Stimulated activated CD4-positive, alpha-beta T cell treated with anti-CD3 and anti-CD28 coated beads, Interleukin-4, amount 100 ng/mL, for 1 hour (primary cell): ENCODE measurements around the gene SSUH2.
A peak's percentile ranks its signal among the peaks of the same experiment; 100 is the strongest.

Experiments
- DNase-seq: peaks from one replicate; pipeline ENCODE4 v3.0.0-alpha.2; 2020

Gene SSUH2

GRCh38 chr3:8639659-8640000, 5.0 kb downstream of the SSUH2 start:
- DNase-seq = no peak

GRCh38 chr3:8638994-8639658, 5.5 kb downstream of the SSUH2 start:
- DNase-seq = no peak

- no peak for DNase-seq
Observed at GRCh38 chr3:8637348-8637747, 7.2 kb downstream of the SSUH2 start.

- no peak for DNase-seq
Observed at GRCh38 chr3:8635631-8636030, 9.0 kb downstream of the SSUH2 start.

GRCh38 chr3:8635125-8635524, 9.5 kb downstream of the SSUH2 start:
- no peak for DNase-seq

GRCh38 chr3:8632402-8633237, 12.0 kb downstream of the SSUH2 start:
- DNase-seq = no peak

GRCh38 chr3:8631661-8632060, 12.9 kb downstream of the SSUH2 start:
- no peak for DNase-seq

- peak; percentile 58 for DNase-seq
Observed at GRCh38 chr3:8629151-8630021, 15.2 kb downstream of the SSUH2 start.

- DNase-seq = no peak
Observed at GRCh38 chr3:8627949-8628348, 16.6 kb downstream of the SSUH2 start.

- no peak for DNase-seq
Observed at GRCh38 chr3:8627201-8627940, 17.2 kb downstream of the SSUH2 start.

GRCh38 chr3:8625991-8626390, 18.6 kb downstream of the SSUH2 start:
- DNase-seq = no peak

GRCh38 chr3:8624612-8625011, 20.0 kb downstream of the SSUH2 start:
- no peak for DNase-seq

GRCh38 chr3:8623741-8624140, 20.9 kb downstream of the SSUH2 start:
- no peak for DNase-seq

GRCh38 chr3:8622873-8623691, 21.5 kb downstream of the SSUH2 start:
- peak; percentile 36 for DNase-seq

GRCh38 chr3:8621872-8622271, 22.7 kb downstream of the SSUH2 start:
- no peak for DNase-seq

GRCh38 chr3:8621141-8621540, 23.5 kb downstream of the SSUH2 start:
- DNase-seq = no peak

GRCh38 chr3:8619548-8619947, 25.1 kb downstream of the SSUH2 start:
- no peak for DNase-seq

GRCh38 chr3:8618950-8619349, 25.6 kb downstream of the SSUH2 start:
- DNase-seq = no peak

- no peak for DNase-seq
Observed at GRCh38 chr3:8617921-8618320, 26.7 kb downstream of the SSUH2 start.

GRCh38 chr3:8610951-8611350, 33.6 kb downstream of the SSUH2 start:
- no peak for DNase-seq

- DNase-seq = no peak
Observed at GRCh38 chr3:8608791-8609467, 35.7 kb downstream of the SSUH2 start.
